ENCODE data around the gene ATOH7.

- TF ChIP-seq CTCF (IDR thresholded peaks at IDR 0.05) (no peak), POLR2A (IDR thresholded peaks at IDR 0.05) (no peak)
Observed at GRCh38 chr10:68192113-68192512, 39.8 kb downstream of the ATOH7 start.

All from body of pancreas (tissue), 4 donors.